GM12891 (cell line): ENCODE data around the gene TM9SF2.
"Not testable (repeated sequence)": the region's sequence is repeated elsewhere in the genome, so short reads cannot be mapped to it uniquely, and the experiment has no call there.

Experiments used
- DNase-seq: peaks from one replicate; pipeline ENCODE4 v3.0.0; 2011; ENCODE audit warnings: low spot score; ENCODE audit not compliant: insufficient read length
- FAIRE-seq: peaks from 2 replicates; lab custom pipeline; 2011; peaks lifted over from hg19 to GRCh38; lab: Jason Lieb, UNC
- PAX5 ChIP-seq: IDR thresholded peaks from 2 replicates; pipeline ENCODE4 v1.6.1; 2011; ENCODE audit warnings: low read length, moderate library complexity, mild to moderate bottlenecking; ENCODE audit not compliant: insufficient read depth, severe bottlenecking
- POLR2A ChIP-seq: IDR thresholded peaks from 2 replicates; pipeline ENCODE4 v1.6.1; 2011; ENCODE audit warnings: low read depth, low read length, control low read depth
- POLR2AphosphoS5 ChIP-seq: IDR thresholded peaks from 2 replicates; pipeline ENCODE4 v1.6.1; 2011; ENCODE audit warnings: low read depth, low read length, control low read depth
- POU2F2 ChIP-seq: IDR thresholded peaks from 2 replicates; pipeline ENCODE4 v1.6.1; 2011; ENCODE audit warnings: low read depth, mild to moderate bottlenecking, control low read depth, low read length, moderate library complexity
- SPI1 ChIP-seq: IDR thresholded peaks from 2 replicates; pipeline ENCODE4 v1.6.1; 2011; ENCODE audit warnings: low read depth, low read length, control low read depth
- TAF1 ChIP-seq: IDR thresholded peaks from 2 replicates; pipeline ENCODE4 v1.6.1; 2011; ENCODE audit warnings: low read depth, low read length, control low read depth

The TM9SF2 gene

GRCh38 chr13:99555149-99555548 is 53.9 kb downstream of the TM9SF2 start:
- no peak for FAIRE-seq

GRCh38 chr13:99556867-99557443 is 55.7 kb downstream of the TM9SF2 start:
- DNase-seq, result no peak
- peak; percentile 9 for FAIRE-seq

More at GRCh38 chr13:99555149-99555548, 53.9 kb downstream of the TM9SF2 start:
- TF ChIP-seq POLR2A (no peak), POU2F2 (no peak), TAF1 (no peak), PAX5 (no peak), POLR2AphosphoS5 (no peak), SPI1 (no peak)
- no peak for DNase-seq

GRCh38 chr13:99558570-99559180 is 57.4 kb downstream of the TM9SF2 start:
- FAIRE-seq (no peak), DNase-seq (no peak)
- no peak for TF ChIP-seq TAF1
- no peak for TF ChIP-seq SPI1
- no peak for TF ChIP-seq POLR2AphosphoS5
- TF ChIP-seq PAX5, result no peak
- no peak for TF ChIP-seq POLR2A
- no peak for TF ChIP-seq POU2F2

More at GRCh38 chr13:99556867-99557443, 55.7 kb downstream of the TM9SF2 start:
- no peak for TF ChIP-seq PAX5
- TF ChIP-seq SPI1, result no peak
- no peak for TF ChIP-seq POLR2AphosphoS5

GRCh38 chr13:99559560-99559959 is 58.3 kb downstream of the TM9SF2 start:
- no peak for FAIRE-seq
- DNase-seq, result no peak
- TF ChIP-seq SPI1 (no peak), POLR2A (no peak), POLR2AphosphoS5 (no peak), PAX5 (no peak), POU2F2 (no peak), TAF1 (no peak)

- no peak for FAIRE-seq
- TF ChIP-seq POLR2A (no peak), TAF1 (no peak), SPI1 (no peak), POLR2AphosphoS5 (no peak), POU2F2 (no peak), PAX5 (no peak)
- no peak for DNase-seq
Measured at GRCh38 chr13:99563404-99563803, 62.1 kb downstream of the TM9SF2 start.

GRCh38 chr13:99564386-99564785 is 63.1 kb downstream of the TM9SF2 start:
- no peak for FAIRE-seq
- no peak for DNase-seq
- TF ChIP-seq POLR2AphosphoS5, result no peak
- TF ChIP-seq PAX5, result no peak
- TF ChIP-seq TAF1, result no peak
- TF ChIP-seq POU2F2, result no peak
- no peak for TF ChIP-seq SPI1
- no peak for TF ChIP-seq POLR2A

GRCh38 chr13:99565478-99566124 is 64.3 kb downstream of the TM9SF2 start:
- no peak for DNase-seq
- TF ChIP-seq PAX5 (no peak), TAF1 (no peak), POLR2A (no peak), POU2F2 (no peak), POLR2AphosphoS5 (no peak), SPI1 (no peak)
- no peak for FAIRE-seq

- TF ChIP-seq PAX5 (no peak), SPI1 (no peak), POU2F2 (no peak), POLR2A (no peak), TAF1 (no peak), POLR2AphosphoS5 (no peak)
- DNase-seq (peak; percentile 12), FAIRE-seq (no peak)
Measured at GRCh38 chr13:99566125-99567083, 65.1 kb downstream of the TM9SF2 start.

GRCh38 chr13:99568901-99569300 is 67.6 kb downstream of the TM9SF2 start:
- not testable (repeated sequence) for FAIRE-seq, DNase-seq
